Gastrocnemius medialis (tissue), 4 donors: ENCODE measurements around the gene ATOSA. TPM values are rescaled to one million over a fixed set of nuclear protein-coding genes. Genes with fewer than 3 reads are reported as not detected.
A peak's percentile ranks its signal among the peaks of the same experiment; 100 is the strongest.

Experiments used
- ATAC-seq, 2 donors: fragments of 150-250 bp; one replicate each; pipeline ENCODE4 v1.9.1; 2016
- DNase-seq, 2 donors: peaks; one replicate each; pipeline ENCODE4 v3.0.0-alpha.2; 2019
- H3K27ac ChIP-seq, 4 donors: fragments of 200-600 bp; sonication (generic); 1 replicate in 1 of 4; 2 replicates in 3 of 4; pipeline ENCODE4 v1.5.1; 2016 to 2018; ENCODE audit warnings: mild to moderate bottlenecking in 2 of 4, moderate library complexity in 1 of 4
- H3K27me3 ChIP-seq, 3 donors: fragments of 200-600 bp; sonication (generic) in 2 of 3; 1 replicate in 1 of 3; 2 replicates in 2 of 3; pipeline versions ENCODE4 v1.5.1 to v1.6.0; 2016 to 2019; ENCODE audit warnings: mild to moderate bottlenecking in 1 of 3, moderate library complexity in 1 of 3
- H3K36me3 ChIP-seq, 2 donors: fragments of 200-600 bp; sonication (generic) in 1 of 2; one replicate each; pipeline ENCODE4 v1.5.1; 2017 to 2018
- H3K4me1 ChIP-seq, 2 donors: fragments of 200-600 bp; sonication (generic) in 1 of 2; one replicate each; pipeline ENCODE4 v1.5.1; 2016 to 2017; ENCODE audit warnings: mild to moderate bottlenecking in 2 of 2
- H3K4me3 ChIP-seq, 4 donors: fragments of 200-600 bp; sonication (generic) in 3 of 4; 1 replicate in 1 of 4; 2 replicates in 3 of 4; pipeline ENCODE4 v1.5.1; 2016 to 2019; ENCODE audit warnings: mild to moderate bottlenecking in 2 of 4
- H3K9me3 ChIP-seq, 3 donors: fragments of 200-600 bp; sonication (generic) in 2 of 3; 1 replicate in 1 of 3; 2 replicates in 2 of 3; pipeline ENCODE4 v1.5.1; 2016 to 2019
- POLR2A ChIP-seq, 2 donors: fragments of 450-650 bp; IDR thresholded peaks; one replicate each; pipeline ENCODE4 v1.6.1; 2017; ENCODE audit warnings: antibody characterized with exemption in 2 of 2, mild to moderate bottlenecking in 2 of 2, moderate library complexity in 2 of 2
- in situ Hi-C, 4 donors: fragments of 200-750 bp; cut with MboI; loops; one replicate each; pipeline versions ENCODE4 v1.15.0 to v1.8.0; 2017; ENCODE audit warnings: low sequenced_read_pairs in 4 of 4
- intact Hi-C: fragments of 100-400 bp; cut with DNase I; formaldehyde crosslinking; loops from one replicate; pipeline ENCODE4 v1.15.1; 2023; ENCODE audit warnings: low total_unique reads
- total RNA-seq, 4 donors: library from RNA; depleted of rRNA; stranded (reverse); fragments of >200 nt; gene quantifications; one replicate each; pipeline versions ENCODE4 v1.1.0 to v1.2.3, GENCODE V29; 2016
- TF ChIP-seq, protein P1 (sequence below), 5 experiments: fragments of 450-650 bp in 3 of 5; fragments of 200-600 bp in 2 of 5; sonication (generic) in 2 of 5; IDR thresholded peaks in 4 of 5; conservative IDR thresholded peaks in 1 of 5; 1 replicate in 4 of 5; 2 replicates in 1 of 5; pipeline ENCODE4 v1.5.1; 2016 to 2019; ENCODE audit warnings: antibody characterized with exemption in 5 of 5, mild to moderate bottlenecking in 3 of 5, moderate library complexity in 3 of 5

The ATOSA gene
- total RNA-seq, 4 donors from 2014 or later = 61.9 to 491 (median 137) TPM

DNA sequence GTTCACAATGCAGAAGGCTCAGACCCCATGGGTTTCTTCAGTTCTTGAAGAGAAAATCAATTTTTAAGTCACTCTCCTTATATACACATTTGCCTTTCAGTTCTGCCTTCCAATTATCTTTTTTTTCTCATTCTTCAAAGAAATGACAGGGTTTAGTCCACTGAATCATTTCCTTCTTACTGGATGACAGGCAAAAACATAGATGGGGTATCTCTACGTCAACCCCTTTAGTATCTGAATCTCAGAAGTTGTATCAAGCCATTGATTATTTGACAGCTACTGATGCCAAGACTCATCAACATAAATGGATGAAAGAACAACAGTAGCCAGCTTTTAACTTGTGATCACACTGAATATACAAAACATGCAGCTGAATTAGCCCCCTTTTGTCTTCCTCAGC is 6.5 kb downstream of the ATOSA start:
- Histone ChIP-seq H3K9me3 (no peaks in the 10 kb centered on the region), H3K36me3 (peaks cover 5 to 99% of the 10 kb centered on the region in 2 donors), H3K27ac (peak overlapping the region; percentile 49 to 100 (median 79)), H3K4me3 (peak overlapping the region in 1 of 4 donors; percentile 9), H3K27me3 (no peaks in the 10 kb centered on the region), H3K4me1 (peaks cover 77 to 93% of the 10 kb centered on the region in 2 donors)
- no peak for DNase-seq
- intact Hi-C loops = loop anchor here (10.0 kb wide), 1 partner anchor 48 kb away; no protein-coding TSS in a partner anchor
- TF ChIP-seq, protein P1, sequence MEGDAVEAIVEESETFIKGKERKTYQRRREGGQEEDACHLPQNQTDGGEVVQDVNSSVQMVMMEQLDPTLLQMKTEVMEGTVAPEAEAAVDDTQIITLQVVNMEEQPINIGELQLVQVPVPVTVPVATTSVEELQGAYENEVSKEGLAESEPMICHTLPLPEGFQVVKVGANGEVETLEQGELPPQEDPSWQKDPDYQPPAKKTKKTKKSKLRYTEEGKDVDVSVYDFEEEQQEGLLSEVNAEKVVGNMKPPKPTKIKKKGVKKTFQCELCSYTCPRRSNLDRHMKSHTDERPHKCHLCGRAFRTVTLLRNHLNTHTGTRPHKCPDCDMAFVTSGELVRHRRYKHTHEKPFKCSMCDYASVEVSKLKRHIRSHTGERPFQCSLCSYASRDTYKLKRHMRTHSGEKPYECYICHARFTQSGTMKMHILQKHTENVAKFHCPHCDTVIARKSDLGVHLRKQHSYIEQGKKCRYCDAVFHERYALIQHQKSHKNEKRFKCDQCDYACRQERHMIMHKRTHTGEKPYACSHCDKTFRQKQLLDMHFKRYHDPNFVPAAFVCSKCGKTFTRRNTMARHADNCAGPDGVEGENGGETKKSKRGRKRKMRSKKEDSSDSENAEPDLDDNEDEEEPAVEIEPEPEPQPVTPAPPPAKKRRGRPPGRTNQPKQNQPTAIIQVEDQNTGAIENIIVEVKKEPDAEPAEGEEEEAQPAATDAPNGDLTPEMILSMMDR (IDR thresholded peaks at IDR 0.05 in 4 of 5, conservative IDR thresholded peaks at IDR 0.05 in 1 of 5) = no peak
- no peak for TF ChIP-seq POLR2A (IDR thresholded peaks at IDR 0.05)
- no peak for ATAC-seq
- in situ Hi-C loops = loop anchor here in 1 of 4 donors (25.0 kb wide), 1 partner anchor 110 kb away; the partner anchor contains the start of gene ARPP19

DNA sequence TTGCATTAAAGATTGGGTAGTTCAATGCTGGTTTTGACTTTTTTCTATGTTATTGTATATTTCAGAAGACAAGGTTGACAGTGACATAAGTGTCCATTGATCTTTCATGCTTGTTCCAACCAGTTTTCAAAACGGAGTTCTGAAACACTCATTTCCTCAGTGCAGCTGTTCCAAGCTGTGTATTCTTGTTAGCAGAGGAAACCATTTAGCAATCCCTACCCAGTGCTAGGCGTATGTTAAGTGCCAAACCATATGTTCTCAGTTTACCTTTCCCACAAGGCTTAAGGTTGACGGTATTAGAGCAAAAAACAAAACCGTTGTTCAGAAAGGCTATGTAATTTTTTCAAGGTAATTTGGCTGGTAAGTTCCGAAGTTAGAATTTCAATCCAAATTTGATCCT is 9.1 kb downstream of the ATOSA start:
- in situ Hi-C loops = loop anchor here in 1 of 4 donors (25.0 kb wide), 1 partner anchor 108 kb away; the partner anchor contains the start of gene ARPP19
- Histone ChIP-seq H3K36me3 (peaks cover 2 to 98% of the 10 kb centered on the region in 2 donors), H3K4me1 (peaks cover 68 to 81% of the 10 kb centered on the region in 2 donors), H3K27ac (peak overlapping the region; percentile 50 to 100 (median 75)), H3K4me3 (no peak overlapping the region), H3K9me3 (no peaks in the 10 kb centered on the region), H3K27me3 (no peaks in the 10 kb centered on the region)
- TF ChIP-seq POLR2A (IDR thresholded peaks at IDR 0.05) = no peak
- TF ChIP-seq, protein P1 (IDR thresholded peaks at IDR 0.05 in 4 of 5, conservative IDR thresholded peaks at IDR 0.05 in 1 of 5) = no peak
- ATAC-seq = peak in 1 of 2 donors; percentile 22
- intact Hi-C loops = loop anchor here (10.0 kb wide), 1 partner anchor 45 kb away; no protein-coding TSS in a partner anchor
- DNase-seq = no peak

DNA sequence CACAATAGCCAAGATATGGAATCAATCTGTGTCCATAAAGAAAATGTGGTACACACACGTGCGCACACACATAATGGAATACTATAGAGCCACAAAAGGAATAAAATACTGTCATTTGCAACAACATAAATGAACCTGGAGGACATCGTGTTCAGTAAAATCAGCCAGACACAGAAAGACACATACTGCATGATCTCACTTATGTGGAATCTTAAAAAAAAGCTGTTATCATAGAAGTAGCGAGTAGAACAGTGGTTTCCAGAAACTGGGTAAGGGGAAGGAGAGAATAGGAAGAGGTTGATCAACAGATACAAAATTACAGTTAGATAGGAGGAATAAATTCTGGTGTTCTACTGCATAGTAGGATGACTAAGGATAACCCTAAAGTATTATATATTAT is 11.1 kb downstream of the ATOSA start:
- H3K9me3 ChIP-seq = no peaks in the 10 kb centered on the region
- no peak overlapping the region for H3K4me3 ChIP-seq
- TF ChIP-seq POLR2A (IDR thresholded peaks at IDR 0.05) = no peak
- TF ChIP-seq, protein P1 (IDR thresholded peaks at IDR 0.05 in 4 of 5, conservative IDR thresholded peaks at IDR 0.05 in 1 of 5) = no peak
- peaks cover 0 to 95% of the 10 kb centered on the region in 2 donors for H3K36me3 ChIP-seq
- no peak for ATAC-seq
- H3K27ac ChIP-seq = peak overlapping the region in 3 of 4 donors; percentile 45 to 100 (median 99)
- no peak for DNase-seq
- H3K27me3 ChIP-seq = no peaks in the 10 kb centered on the region
- intact Hi-C loops (no loop called here), in situ Hi-C loops (loop anchor here in 1 of 4 donors (25.0 kb wide), 1 partner anchor 106 kb away; the partner anchor contains the start of gene ARPP19)
- H3K4me1 ChIP-seq = peaks cover 58 to 82% of the 10 kb centered on the region in 2 donors

DNA sequence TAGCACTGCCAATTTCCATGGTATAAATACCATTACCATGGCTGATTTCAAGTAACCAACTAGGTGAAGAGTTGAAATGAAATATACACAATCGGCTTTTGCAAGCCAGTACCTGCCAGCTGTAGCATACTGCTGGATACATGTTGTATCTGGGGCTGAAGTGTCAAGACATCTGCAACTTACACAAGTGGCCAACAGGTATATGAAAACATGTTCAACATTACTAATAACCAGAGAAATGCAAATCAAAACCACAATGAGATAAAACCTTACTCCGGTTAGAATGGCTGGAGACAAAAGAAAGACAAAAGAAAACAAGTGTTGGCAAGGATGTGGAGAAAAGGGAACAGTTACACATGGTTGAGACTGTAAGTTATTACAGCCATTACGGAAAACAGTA is 11.6 kb downstream of the ATOSA start:
- in situ Hi-C loops (loop anchor here in 1 of 4 donors (25.0 kb wide), 1 partner anchor 105 kb away; the partner anchor contains the start of gene ARPP19), intact Hi-C loops (no loop called here)
- Histone ChIP-seq H3K4me3 (no peak overlapping the region), H3K9me3 (no peaks in the 10 kb centered on the region), H3K27ac (peak overlapping the region in 3 of 4 donors; percentile 45 to 100 (median 99)), H3K27me3 (no peaks in the 10 kb centered on the region), H3K36me3 (peaks cover 0 to 95% of the 10 kb centered on the region in 2 donors), H3K4me1 (peaks cover 56 to 81% of the 10 kb centered on the region in 2 donors)
- ATAC-seq = no peak
- TF ChIP-seq, protein P1 (IDR thresholded peaks at IDR 0.05 in 4 of 5, conservative IDR thresholded peaks at IDR 0.05 in 1 of 5) = no peak
- TF ChIP-seq POLR2A (IDR thresholded peaks at IDR 0.05) = no peak
- DNase-seq = no peak
